HepG2 (cell line): ENCODE measurements around the gene TMEM209. TPM values are rescaled to one million over a fixed set of nuclear protein-coding genes. Genes with fewer than 3 reads are reported as not detected.

Source experiments
- ATAC-seq: fragments of 200-7000 bp; cut with Tn5 transposase; 3 replicates; pipeline ENCODE4 v1.9.1; 2020; ENCODE audit warnings: mild to moderate bottlenecking, moderate library complexity
- BruUV-seq: library from RNA; stranded (reverse); fragments of 400-500 nt; replicated peaks from 2 replicates; lab custom pipeline; 2021; lab: Mats Ljungman, UMichigan
- CTCF ChIA-PET: fragments of 300-600 bp; formaldehyde crosslinking; extraction: SDS; loops from one replicate; lab custom pipeline; 2021; ENCODE audit warnings: low total read pairs, inconsistent platforms, low intra/inter-chr PET ratio; lab: Yijun Ruan, JAX
- POLR2A ChIA-PET: fragments of 350-600 bp; sonication (Branson Sonifier 250); formaldehyde crosslinking; loops from one replicate; lab custom pipeline; 2020; ENCODE audit warnings: antibody characterized with exemption, inconsistent platforms; lab: Yijun Ruan, JAX
- DNase-seq: peaks from one replicate; pipeline ENCODE4 v3.0.0-alpha.2; 2015; ENCODE audit warnings: low spot score
- FAIRE-seq: peaks from 3 replicates; lab custom pipeline; 2011; peaks lifted over from hg19 to GRCh38; lab: Jason Lieb, UNC
- H2AFZ ChIP-seq: one replicate; pipeline ENCODE4 v1.6.1; 2011; ENCODE audit warnings: low read length, inconsistent platforms
- H3K27ac ChIP-seq: fragments of 300-600 bp; 3 replicates; pipeline ENCODE4 v1.8.0; 2011; ENCODE audit warnings: mixed run types, mild to moderate bottlenecking, mixed read lengths, low read length, inconsistent platforms; ENCODE audit not compliant: insufficient read depth; ENCODE audit errors: extremely low read length
- H3K27me3 ChIP-seq, 2 experiments: fragments of 200-600 bp in 1 of 2; 2 replicates in 1 of 2; 3 replicates in 1 of 2; pipeline versions ENCODE4 v1.6.0 to v1.8.0; 2011; ENCODE audit warnings: low read length in 2 of 2, mild to moderate bottlenecking in 2 of 2, moderate library complexity in 2 of 2, inconsistent platforms in 1 of 2; ENCODE audit not compliant: insufficient read depth in 2 of 2, control insufficient read depth in 1 of 2
- H3K36me3 ChIP-seq, 2 experiments: fragments of 200-600 bp in 1 of 2; replicated peaks in 1 of 2; 2 replicates in 1 of 2; 3 replicates in 1 of 2; pipeline versions ENCODE4 v1.5.1 to v1.8.0; 2011; ENCODE audit warnings: low read length in 2 of 2, inconsistent platforms in 1 of 2; ENCODE audit not compliant: insufficient read depth in 2 of 2, control insufficient read depth in 1 of 2
- H3K4me1 ChIP-seq: 2 replicates; pipeline ENCODE4 v1.5.1; 2012; ENCODE audit warnings: low read length, inconsistent platforms; ENCODE audit not compliant: insufficient read depth
- H3K4me2 ChIP-seq: 2 replicates; pipeline ENCODE4 v1.6.0; 2011; ENCODE audit warnings: low read depth, low read length, inconsistent platforms
- H3K4me3 ChIP-seq, 3 experiments: fragments of 200-600 bp in 1 of 3; sonication (generic), shearing (Covaris generic) in 1 of 3; replicated peaks in 1 of 3; 2 replicates each; pipeline ENCODE4 v1.5.1; 2011 to 2016; ENCODE audit warnings: low read length in 3 of 3, inconsistent platforms in 2 of 3, low read depth in 2 of 3, mild to moderate bottlenecking in 2 of 3, control low read depth in 1 of 3, mixed read lengths in 1 of 3; ENCODE audit not compliant: insufficient read depth in 1 of 3
- H3K79me2 ChIP-seq: one replicate; pipeline ENCODE4 v1.6.1; 2011; ENCODE audit warnings: low read length, inconsistent platforms; ENCODE audit not compliant: insufficient read depth
- H3K9ac ChIP-seq: 2 replicates; pipeline ENCODE4 v1.6.0; 2011; ENCODE audit warnings: mild to moderate bottlenecking, low read depth, low read length, inconsistent platforms; ENCODE audit not compliant: insufficient read depth
- H3K9me3 ChIP-seq: 2 replicates; pipeline ENCODE4 v1.5.1; 2012; ENCODE audit warnings: mild to moderate bottlenecking, low read length
- H4K20me1 ChIP-seq: 2 replicates; pipeline ENCODE4 v1.6.0; 2011; ENCODE audit warnings: inconsistent platforms, mild to moderate bottlenecking, low read length, moderate library complexity; ENCODE audit not compliant: insufficient read depth
- ATF5 ChIP-seq: sonication (generic); formaldehyde crosslinking; IDR thresholded peaks from 2 replicates; pipeline ENCODE4 v1.4.0; 2020; ENCODE audit warnings: mild to moderate bottlenecking, low read depth, missing genetic modification reagents
- ATM ChIP-seq: fragments of 450-650 bp; IDR thresholded peaks from 2 replicates; pipeline ENCODE4 v1.7.1; 2017; ENCODE audit warnings: mild to moderate bottlenecking, borderline replicate concordance
- EHMT2 ChIP-seq: fragments of 200-600 bp; sonication (generic); IDR thresholded peaks from 2 replicates; pipeline ENCODE4 v1.7.0; 2017; ENCODE audit warnings: antibody characterized with exemption, low read depth, low read length, borderline replicate concordance
- ERF ChIP-seq: IDR thresholded peaks from 2 replicates; pipeline ENCODE4 v1.6.1; 2018; ENCODE audit warnings: missing biosample characterization, missing genetic modification reagents
- GLMP ChIP-seq: sonication (generic); formaldehyde crosslinking; IDR thresholded peaks from 2 replicates; pipeline ENCODE4 v1.9.0; 2021; ENCODE audit warnings: missing genetic modification reagents, mild to moderate bottlenecking, borderline replicate concordance
- PAF1 ChIP-seq: IDR thresholded peaks from 2 replicates; pipeline ENCODE4 v1.6.1; 2016; ENCODE audit warnings: missing genetic modification reagents, missing compliant biosample characterization
- POGZ ChIP-seq: sonication (generic); formaldehyde crosslinking; IDR thresholded peaks from 2 replicates; pipeline ENCODE4 v1.4.0; 2020; ENCODE audit warnings: mild to moderate bottlenecking, missing genetic modification reagents
- REL ChIP-seq: sonication (generic); formaldehyde crosslinking; conservative IDR thresholded peaks from 2 replicates; pipeline ENCODE4 v1.8.0; 2022; ENCODE audit warnings: mild to moderate bottlenecking, missing genetic modification reagents, moderate library complexity
- REPIN1 ChIP-seq: sonication (generic); formaldehyde crosslinking; IDR thresholded peaks from 2 replicates; pipeline ENCODE4 v1.8.0; 2022; ENCODE audit warnings: missing genetic modification reagents, low read depth, mild to moderate bottlenecking, borderline replicate concordance
- ZBTB21 ChIP-seq: sonication (generic); formaldehyde crosslinking; IDR thresholded peaks from 2 replicates; pipeline ENCODE4 v1.4.0; 2020; ENCODE audit warnings: missing genetic modification reagents
- ZNF142 ChIP-seq: sonication (generic); formaldehyde crosslinking; IDR thresholded peaks from 2 replicates; pipeline ENCODE4 v1.4.0; 2020; ENCODE audit warnings: missing genetic modification reagents
- ZNF335 ChIP-seq: sonication (generic); formaldehyde crosslinking; IDR thresholded peaks from 2 replicates; pipeline ENCODE4 v1.4.0; 2020; ENCODE audit warnings: missing genetic modification reagents
- ZNF616 ChIP-seq: sonication (generic); formaldehyde crosslinking; IDR thresholded peaks from 2 replicates; pipeline ENCODE4 v1.5.0; 2020; ENCODE audit warnings: low read depth, mild to moderate bottlenecking, missing genetic modification reagents
- ZSCAN25 ChIP-seq: sonication (generic); formaldehyde crosslinking; IDR thresholded peaks from 2 replicates; pipeline ENCODE4 v1.8.0; 2022; ENCODE audit warnings: mild to moderate bottlenecking, missing genetic modification reagents
- WGBS: methylation state at CpG from one replicate; pipeline ENCODE4 v1.1.6; 2017; ENCODE audit warnings: low lambda C conversion rate; 5-methylcytosine and 5-hydroxymethylcytosine counted together
- in situ Hi-C: cut with HindIII; loops from 2 replicates; pipeline ENCODE4 v1.10.0; 2017; ENCODE audit warnings: low pct_unique_long_range_greater_than_20kb; ENCODE audit not compliant: extremely low pct_ligation_motif_present
- intact Hi-C: fragments of 100-400 bp; cut with micrococcal nuclease; formaldehyde crosslinking; loops from one replicate; pipeline ENCODE4 v1.10.0; 2022; ENCODE audit not compliant: unreplicated experiment
- polyA plus RNA-seq, 8 experiments: library from polyadenylated mRNA; depleted of rRNA in 3 of 8; stranded (reverse) in 7 of 8; unstranded in 1 of 8; fragments of >200 nt; fragmentation: Illumina TruSeq in 4 of 8; extraction: Trizol in 4 of 8; gene quantifications; 2 replicates each; pipeline versions ENCODE4 v1.2.1 to v1.2.3, GENCODE V29; 2011 to 2016; ENCODE audit warnings: low read depth in 4 of 8, missing spikeins in 1 of 8, mixed read lengths in 1 of 8; ENCODE audit not compliant: insufficient read depth in 1 of 8
- total RNA-seq, 5 experiments: library from RNA; depleted of rRNA; stranded (reverse); fragments of >200 nt; fragmentation: Illumina TruSeq; extraction: Trizol; gene quantifications; 2 replicates each; pipeline ENCODE4 v1.2.3, GENCODE V29; 2016; ENCODE audit warnings: low read depth in 1 of 5

TMEM209 gene
- total and polyA plus RNA-seq, 2 of the 13 experiments (the other 11 are each of a cell fraction or from before 2014, with no cell fraction given): 14.5 to 15.6 TPM

- Histone ChIP-seq H3K4me2 (no peak overlapping the region), H4K20me1 (no peaks in the 10 kb centered on the region), H3K27ac (no peak overlapping the region), H3K79me2 (no peaks in the 10 kb centered on the region), H3K9me3 (no peaks in the 10 kb centered on the region), H3K27me3 (no peaks in the 10 kb centered on the region), H2AFZ (no peak overlapping the region), H3K4me3 (no peak overlapping the region), H3K36me3 (peaks cover 0 to 7% of the 10 kb centered on the region in 2 experiments; a peak in 1 of 5 replicates), H3K9ac (no peak overlapping the region), H3K4me1 (peaks cover 16% of the 10 kb centered on the region)
- WGBS: 94% methylated on average over 7 of the region's 7 CpGs
- TF ChIP-seq ZSCAN25: no peak
- no peak for TF ChIP-seq REL
- no peak for TF ChIP-seq REPIN1
- TF ChIP-seq ZNF142: no peak
- TF ChIP-seq ERF (CRISPR knock-in tag): no peak
- no peak for TF ChIP-seq ZNF335 (CRISPR knock-in tag)
- TF ChIP-seq GLMP: no peak
- TF ChIP-seq ATM: no peak
- no peak for TF ChIP-seq PAF1 (CRISPR knock-in tag)
- no peak for TF ChIP-seq ZBTB21
- TF ChIP-seq EHMT2: no peak
- no peak for TF ChIP-seq ZNF616 (CRISPR knock-in tag)
- no peak for TF ChIP-seq ATF5 (CRISPR knock-in tag)
- TF ChIP-seq POGZ (CRISPR knock-in tag): no peak
- ChIA-PET CTCF (no interaction called here), POLR2A (no interaction called here)
- no TSS peak for BruUV-seq
- ATAC-seq: no peak
- intact Hi-C loops: no loop called here
- no peak for FAIRE-seq
- in situ Hi-C loops: no loop called here
- DNase-seq: no peak
These were observed 49.1 kb downstream of the TMEM209 start for GRCh38 chr7:130156140-130156539.
